Fibroblast of lung (primary cell): Measurements from ENCODE around the gene RNASEH2C. TPM values are rescaled to one million over a fixed set of nuclear protein-coding genes. Genes with fewer than 3 reads are reported as not detected.
A peak's percentile ranks its signal among the peaks of the same experiment; 100 is the strongest.

ENCODE experiments used
- DNase-seq, 2 donors: peaks; one replicate each; pipeline versions ENCODE4 v3.0.0 to v3.0.0-alpha.2; 2010; ENCODE audit warnings: low read depth in 2 of 2
- H2AFZ ChIP-seq: 2 replicates; pipeline ENCODE4 v1.5.1; 2012; ENCODE audit warnings: low read length, control low read depth, inconsistent platforms
- H3K27ac ChIP-seq: 2 replicates; pipeline ENCODE4 v1.5.1; 2011; ENCODE audit warnings: low read length, control low read depth; ENCODE audit not compliant: insufficient read depth
- H3K27me3 ChIP-seq: 2 replicates; pipeline ENCODE4 v1.5.1; 2011; ENCODE audit warnings: mild to moderate bottlenecking, low read length; ENCODE audit not compliant: control insufficient read depth, insufficient read depth
- H3K36me3 ChIP-seq: 2 replicates; pipeline ENCODE4 v1.5.1; 2011; ENCODE audit warnings: low read length; ENCODE audit not compliant: control insufficient read depth, insufficient read depth
- H3K4me1 ChIP-seq: 2 replicates; pipeline ENCODE4 v1.5.1; 2011; ENCODE audit warnings: low read length; ENCODE audit not compliant: control insufficient read depth, insufficient read depth; ENCODE audit errors: extremely low read depth
- H3K4me2 ChIP-seq: 2 replicates; pipeline ENCODE4 v1.5.1; 2011; ENCODE audit warnings: low read length, control low read depth; ENCODE audit not compliant: insufficient read depth; ENCODE audit errors: extremely low read depth
- H3K4me3 ChIP-seq, 4 experiments: fragments of 200-600 bp in 1 of 4; sonication (generic) in 1 of 4; replicated peaks in 1 of 4; 2 replicates each; pipeline ENCODE4 v1.5.1; 2011 to 2016; ENCODE audit warnings: low read length in 4 of 4, low read depth in 3 of 4, mild to moderate bottlenecking in 3 of 4, control low read depth in 2 of 4, inconsistent platforms in 1 of 4, mixed read lengths in 1 of 4; ENCODE audit not compliant: insufficient read depth in 1 of 4; ENCODE audit errors: control extremely low read depth in 1 of 4
- H3K79me2 ChIP-seq: 2 replicates; pipeline ENCODE4 v1.5.1; 2012; ENCODE audit warnings: mild to moderate bottlenecking, low read length, inconsistent platforms; ENCODE audit not compliant: control insufficient read depth, insufficient read depth
- H3K9ac ChIP-seq: 2 replicates; pipeline ENCODE4 v1.5.1; 2011; ENCODE audit warnings: mild to moderate bottlenecking, low read length, control low read depth; ENCODE audit not compliant: insufficient read depth
- H3K9me3 ChIP-seq: 2 replicates; pipeline ENCODE4 v1.5.1; 2012; ENCODE audit warnings: low read depth, low read length; ENCODE audit not compliant: control insufficient read depth, insufficient read depth
- H4K20me1 ChIP-seq: 2 replicates; pipeline ENCODE4 v1.5.1; 2011; ENCODE audit warnings: low read length; ENCODE audit not compliant: control insufficient read depth, insufficient read depth; ENCODE audit errors: extremely low read depth
- CTCF ChIP-seq, 2 donors: IDR thresholded peaks in 1 of 2; conservative IDR thresholded peaks in 1 of 2; 1 replicate in 1 of 2; 2 replicates in 1 of 2; pipeline ENCODE4 v1.5.1; 2011 to 2012; ENCODE audit warnings: low read length in 2 of 2, control low read depth in 1 of 2, inconsistent platforms in 1 of 2, low read depth in 1 of 2, mild to moderate bottlenecking in 1 of 2
- EZH2 ChIP-seq: IDR thresholded peaks from 2 replicates; pipeline ENCODE4 v1.5.1; 2012; ENCODE audit warnings: low read length, control low read depth, mild to moderate bottlenecking; ENCODE audit errors: missing control alignments
- polyA plus RNA-seq, 2 donors: library from polyadenylated mRNA; depleted of rRNA in 1 of 2; stranded (reverse) in 1 of 2; unstranded in 1 of 2; fragments of >200 nt; gene quantifications; 2 replicates each; pipeline ENCODE4 v1.2.1, GENCODE V29; 2011 to 2012; ENCODE audit warnings: missing spikeins in 1 of 2
- total RNA-seq: library from RNA; depleted of rRNA; stranded (reverse); fragments of >200 nt; gene quantifications from 2 replicates; pipeline ENCODE4 v1.2.1, GENCODE V29; 2014

Gene RNASEH2C
- total and polyA plus RNA-seq, 2 donors (not counting 1 experiment from before 2014, with no cell fraction given), result 12.6 to 29.1 TPM

- H3K79me2 ChIP-seq, result peaks cover 19% of the 10 kb centered on the region
- no peak overlapping the region for H2AFZ ChIP-seq
- peaks cover 18% of the 10 kb centered on the region for H3K36me3 ChIP-seq
- H3K9ac ChIP-seq, result no peak overlapping the region
- no peaks in the 10 kb centered on the region for H3K27me3 ChIP-seq
- H4K20me1 ChIP-seq, result no peaks in the 10 kb centered on the region
- TF ChIP-seq CTCF (conservative IDR thresholded peaks at IDR 0.05 in 1 of 2, IDR thresholded peaks at IDR 0.05 in 1 of 2; ENCODE audit: low read depth in 1 of 2, low read length in 2 of 2) (no peak), EZH2 (no peak)
- no peak overlapping the region for H3K27ac ChIP-seq
- no peak overlapping the region for H3K4me3 ChIP-seq
- no peak overlapping the region for H3K4me2 ChIP-seq
- no peak for DNase-seq
- peaks cover 6% of the 10 kb centered on the region for H3K4me1 ChIP-seq
- no peaks in the 10 kb centered on the region for H3K9me3 ChIP-seq
Observed at GRCh38 chr11:65722261-65722660, 1.7 kb upstream of the RNASEH2C start.

GRCh38 chr11:65719871-65720210, 757 bp downstream of the RNASEH2C start:
- peaks cover 19% of the 10 kb centered on the region for H3K79me2 ChIP-seq
- no peaks in the 10 kb centered on the region for H4K20me1 ChIP-seq
- peak overlapping the region; percentile 69 for H3K9ac ChIP-seq
- no peaks in the 10 kb centered on the region for H3K9me3 ChIP-seq
- H3K4me3 ChIP-seq, result peak overlapping the region; percentile 63 to 89 (median 74)
- no peak overlapping the region for H2AFZ ChIP-seq
- peak overlapping the region; percentile 50 for H3K27ac ChIP-seq
- TF ChIP-seq CTCF (conservative IDR thresholded peaks at IDR 0.05 in 1 of 2, IDR thresholded peaks at IDR 0.05 in 1 of 2; ENCODE audit: low read depth in 1 of 2, low read length in 2 of 2), result peak in 1 of 2 donors; percentile 4
- TF ChIP-seq EZH2, result no peak
- peak; percentile 34 to 55 for DNase-seq
- peaks cover 34% of the 10 kb centered on the region for H3K36me3 ChIP-seq
- peaks cover 6% of the 10 kb centered on the region for H3K4me1 ChIP-seq
- peak overlapping the region; percentile 96 for H3K4me2 ChIP-seq
- no peaks in the 10 kb centered on the region for H3K27me3 ChIP-seq

- peaks cover 6% of the 10 kb centered on the region for H3K4me1 ChIP-seq
- no peaks in the 10 kb centered on the region for H4K20me1 ChIP-seq
- H3K9me3 ChIP-seq, result no peaks in the 10 kb centered on the region
- TF ChIP-seq CTCF (conservative IDR thresholded peaks at IDR 0.05 in 1 of 2, IDR thresholded peaks at IDR 0.05 in 1 of 2; ENCODE audit: low read depth in 1 of 2, low read length in 2 of 2), result no peak
- TF ChIP-seq EZH2, result no peak
- peaks cover 19% of the 10 kb centered on the region for H3K79me2 ChIP-seq
- peaks cover 41% of the 10 kb centered on the region for H3K36me3 ChIP-seq
- no peak overlapping the region for H3K27ac ChIP-seq
- H3K27me3 ChIP-seq, result no peaks in the 10 kb centered on the region
- H3K4me3 ChIP-seq, result peak overlapping the region; percentile 63 to 89 (median 74)
- H3K9ac ChIP-seq, result no peak overlapping the region
- peak; percentile 20 to 33 for DNase-seq
- H3K4me2 ChIP-seq, result peak overlapping the region; percentile 48
- no peak overlapping the region for H2AFZ ChIP-seq
Observed at GRCh38 chr11:65718964-65719492, 1.6 kb downstream of the RNASEH2C start.
